HEK293 (cell line): ENCODE measurements around the gene PTH2.

ENCODE experiments used
- GLI4 ChIP-seq: fragments of 450-650 bp; formaldehyde crosslinking; IDR thresholded peaks from 2 replicates; pipeline ENCODE4 v1.5.1; 2016; ENCODE audit warnings: missing biosample characterization, missing genetic modification characterization
- GLIS2 ChIP-seq: fragments of 450-650 bp; formaldehyde crosslinking; IDR thresholded peaks from 2 replicates; pipeline ENCODE4 v1.5.1; 2016; ENCODE audit warnings: missing biosample characterization, missing genetic modification characterization
- IKZF3 ChIP-seq: fragments of 450-650 bp; IDR thresholded peaks from 2 replicates; pipeline ENCODE4 v1.5.0; 2018; ENCODE audit warnings: missing biosample characterization, mild to moderate bottlenecking, missing genetic modification characterization, moderate library complexity
- SP3 ChIP-seq: fragments of 450-650 bp; formaldehyde crosslinking; IDR thresholded peaks from 2 replicates; pipeline ENCODE4 v1.5.1; 2016; ENCODE audit warnings: missing biosample characterization, missing genetic modification characterization
- SP7 ChIP-seq: fragments of 450-650 bp; formaldehyde crosslinking; IDR thresholded peaks from 2 replicates; pipeline ENCODE4 v1.5.1; 2016; ENCODE audit warnings: missing biosample characterization, missing genetic modification characterization
- ZBTB26 ChIP-seq: fragments of 450-650 bp; formaldehyde crosslinking; optimal IDR thresholded peaks from 2 replicates; pipeline ENCODE3; 2016; ENCODE audit warnings: missing biosample characterization, mild to moderate bottlenecking, missing genetic modification characterization
- ZEB2 ChIP-seq: fragments of 450-650 bp; formaldehyde crosslinking; IDR thresholded peaks from 2 replicates; pipeline ENCODE4 v1.5.1; 2016; ENCODE audit warnings: missing biosample characterization, missing genetic modification characterization
- ZFP41 ChIP-seq: fragments of 450-650 bp; formaldehyde crosslinking; IDR thresholded peaks from 2 replicates; pipeline ENCODE4 v1.5.1; 2016; ENCODE audit warnings: missing biosample characterization, missing genetic modification characterization, borderline replicate concordance
- ZNF157 ChIP-seq: fragments of 450-650 bp; formaldehyde crosslinking; IDR thresholded peaks from 2 replicates; pipeline ENCODE4 v1.5.1; 2016; ENCODE audit warnings: missing biosample characterization, missing genetic modification characterization
- ZNF174 ChIP-seq: fragments of 450-650 bp; formaldehyde crosslinking; IDR thresholded peaks from 2 replicates; pipeline ENCODE4 v1.5.0; 2017; ENCODE audit warnings: missing biosample characterization, mild to moderate bottlenecking, missing genetic modification characterization
- ZNF2 ChIP-seq: fragments of 450-650 bp; formaldehyde crosslinking; IDR thresholded peaks from 2 replicates; pipeline ENCODE4 v1.5.1; 2016; ENCODE audit warnings: missing biosample characterization, missing genetic modification characterization
- ZNF274 ChIP-seq, 2 experiments: fragments of 200-500 bp in 1 of 2; fragments of 450-650 bp in 1 of 2; sonication (Bioruptor generic) in 1 of 2; formaldehyde crosslinking in 1 of 2; IDR thresholded peaks; 2 replicates each; pipeline versions ENCODE4 v1.5.1 to v1.6.1; 2014 to 2016; ENCODE audit warnings: borderline replicate concordance in 1 of 2, inconsistent platforms in 1 of 2, low read length in 1 of 2, missing biosample characterization in 1 of 2, missing genetic modification characterization in 1 of 2
- ZNF37A ChIP-seq: fragments of 450-650 bp; IDR thresholded peaks from 2 replicates; pipeline ENCODE4 v1.5.1; 2018; ENCODE audit warnings: missing biosample characterization, missing genetic modification characterization
- ZNF394 ChIP-seq: fragments of 450-650 bp; formaldehyde crosslinking; IDR thresholded peaks from 2 replicates; pipeline ENCODE4 v1.5.1; 2016; ENCODE audit warnings: missing biosample characterization, missing genetic modification characterization, mild to moderate bottlenecking, moderate library complexity, borderline replicate concordance
- ZNF488 ChIP-seq: fragments of 450-650 bp; formaldehyde crosslinking; IDR thresholded peaks from 2 replicates; pipeline ENCODE4 v1.5.1; 2016; ENCODE audit warnings: missing biosample characterization, missing genetic modification characterization
- ZNF514 ChIP-seq: fragments of 450-650 bp; formaldehyde crosslinking; IDR thresholded peaks from 2 replicates; pipeline ENCODE4 v1.5.1; 2016; ENCODE audit warnings: missing biosample characterization, missing genetic modification characterization
- ZNF529 ChIP-seq: fragments of 450-650 bp; formaldehyde crosslinking; IDR thresholded peaks from 2 replicates; pipeline ENCODE4 v1.5.1; 2017; ENCODE audit warnings: missing genetic modification characterization, missing biosample characterization; ENCODE audit not compliant: insufficient replicate concordance
- ZNF600 ChIP-seq: fragments of 450-650 bp; formaldehyde crosslinking; IDR thresholded peaks from 2 replicates; pipeline ENCODE4 v1.5.1; 2016; ENCODE audit warnings: missing biosample characterization, missing genetic modification characterization
- ZNF621 ChIP-seq: fragments of 450-650 bp; formaldehyde crosslinking; IDR thresholded peaks from 2 replicates; pipeline ENCODE4 v1.5.1; 2017; ENCODE audit warnings: missing biosample characterization, missing genetic modification characterization
- ZNF629 ChIP-seq: fragments of 450-650 bp; formaldehyde crosslinking; IDR thresholded peaks from 2 replicates; pipeline ENCODE4 v1.5.1; 2017; ENCODE audit warnings: missing biosample characterization, missing genetic modification characterization
- ZNF660 ChIP-seq: fragments of 450-650 bp; IDR thresholded peaks from 2 replicates; pipeline ENCODE4 v1.5.1; 2018; ENCODE audit warnings: missing biosample characterization, mild to moderate bottlenecking, missing genetic modification characterization
- ZXDB ChIP-seq: fragments of 450-650 bp; formaldehyde crosslinking; IDR thresholded peaks from 2 replicates; pipeline ENCODE4 v1.5.1; 2016; ENCODE audit warnings: missing biosample characterization, missing genetic modification characterization
- TF ChIP-seq, protein P1 (sequence below): fragments of 450-650 bp; formaldehyde crosslinking; IDR thresholded peaks from 2 replicates; pipeline ENCODE4 v1.5.1; 2016; ENCODE audit warnings: missing biosample characterization, missing genetic modification characterization, low read depth
- TF ChIP-seq, protein P2 (sequence below): fragments of 450-650 bp; formaldehyde crosslinking; IDR thresholded peaks from 2 replicates; pipeline ENCODE4 v1.5.1; 2016; ENCODE audit warnings: missing biosample characterization, missing genetic modification characterization, borderline replicate concordance
- TF ChIP-seq, protein P3 (sequence below): fragments of 450-650 bp; formaldehyde crosslinking; IDR thresholded peaks from 2 replicates; pipeline ENCODE4 v1.5.1; 2016; ENCODE audit warnings: missing biosample characterization, missing genetic modification characterization
- TF ChIP-seq, protein P4 (sequence below): fragments of 450-650 bp; formaldehyde crosslinking; IDR thresholded peaks from 2 replicates; pipeline ENCODE4 v1.5.1; 2016; ENCODE audit warnings: missing biosample characterization, missing genetic modification characterization
- TF ChIP-seq, protein P5 (sequence below): fragments of 450-650 bp; formaldehyde crosslinking; IDR thresholded peaks from 2 replicates; pipeline ENCODE4 v1.5.1; 2016; ENCODE audit warnings: missing biosample characterization, missing genetic modification characterization

The PTH2 gene

GRCh38 chr19:49391581-49392399, 31.5 kb downstream of the PTH2 start (continued):
- peak; percentile 37; the same call in 1 of the 2 replicates for TF ChIP-seq IKZF3
- TF ChIP-seq ZNF514 (tag by site-specific recombination) = no peak
- TF ChIP-seq ZNF600 (tag by site-specific recombination) = no peak
- TF ChIP-seq ZEB2 (tag by site-specific recombination) = no peak
- no peak for TF ChIP-seq ZNF629 (tag by site-specific recombination)
- TF ChIP-seq, protein P1, sequence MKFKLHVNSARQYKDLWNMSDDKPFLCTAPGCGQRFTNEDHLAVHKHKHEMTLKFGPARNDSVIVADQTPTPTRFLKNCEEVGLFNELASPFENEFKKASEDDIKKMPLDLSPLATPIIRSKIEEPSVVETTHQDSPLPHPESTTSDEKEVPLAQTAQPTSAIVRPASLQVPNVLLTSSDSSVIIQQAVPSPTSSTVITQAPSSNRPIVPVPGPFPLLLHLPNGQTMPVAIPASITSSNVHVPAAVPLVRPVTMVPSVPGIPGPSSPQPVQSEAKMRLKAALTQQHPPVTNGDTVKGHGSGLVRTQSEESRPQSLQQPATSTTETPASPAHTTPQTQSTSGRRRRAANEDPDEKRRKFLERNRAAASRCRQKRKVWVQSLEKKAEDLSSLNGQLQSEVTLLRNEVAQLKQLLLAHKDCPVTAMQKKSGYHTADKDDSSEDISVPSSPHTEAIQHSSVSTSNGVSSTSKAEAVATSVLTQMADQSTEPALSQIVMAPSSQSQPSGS = no peak
- TF ChIP-seq ZNF274 (IDR thresholded peaks at IDR 0.05; ENCODE audit: low read length) = no peak
- no peak for TF ChIP-seq ZNF274 (tag by site-specific recombination; IDR thresholded peaks at IDR 0.05; ENCODE audit: borderline replicate concordance)
- peak; percentile 44; the same call in 1 of the 2 replicates for TF ChIP-seq ZNF660
- TF ChIP-seq, protein P2, sequence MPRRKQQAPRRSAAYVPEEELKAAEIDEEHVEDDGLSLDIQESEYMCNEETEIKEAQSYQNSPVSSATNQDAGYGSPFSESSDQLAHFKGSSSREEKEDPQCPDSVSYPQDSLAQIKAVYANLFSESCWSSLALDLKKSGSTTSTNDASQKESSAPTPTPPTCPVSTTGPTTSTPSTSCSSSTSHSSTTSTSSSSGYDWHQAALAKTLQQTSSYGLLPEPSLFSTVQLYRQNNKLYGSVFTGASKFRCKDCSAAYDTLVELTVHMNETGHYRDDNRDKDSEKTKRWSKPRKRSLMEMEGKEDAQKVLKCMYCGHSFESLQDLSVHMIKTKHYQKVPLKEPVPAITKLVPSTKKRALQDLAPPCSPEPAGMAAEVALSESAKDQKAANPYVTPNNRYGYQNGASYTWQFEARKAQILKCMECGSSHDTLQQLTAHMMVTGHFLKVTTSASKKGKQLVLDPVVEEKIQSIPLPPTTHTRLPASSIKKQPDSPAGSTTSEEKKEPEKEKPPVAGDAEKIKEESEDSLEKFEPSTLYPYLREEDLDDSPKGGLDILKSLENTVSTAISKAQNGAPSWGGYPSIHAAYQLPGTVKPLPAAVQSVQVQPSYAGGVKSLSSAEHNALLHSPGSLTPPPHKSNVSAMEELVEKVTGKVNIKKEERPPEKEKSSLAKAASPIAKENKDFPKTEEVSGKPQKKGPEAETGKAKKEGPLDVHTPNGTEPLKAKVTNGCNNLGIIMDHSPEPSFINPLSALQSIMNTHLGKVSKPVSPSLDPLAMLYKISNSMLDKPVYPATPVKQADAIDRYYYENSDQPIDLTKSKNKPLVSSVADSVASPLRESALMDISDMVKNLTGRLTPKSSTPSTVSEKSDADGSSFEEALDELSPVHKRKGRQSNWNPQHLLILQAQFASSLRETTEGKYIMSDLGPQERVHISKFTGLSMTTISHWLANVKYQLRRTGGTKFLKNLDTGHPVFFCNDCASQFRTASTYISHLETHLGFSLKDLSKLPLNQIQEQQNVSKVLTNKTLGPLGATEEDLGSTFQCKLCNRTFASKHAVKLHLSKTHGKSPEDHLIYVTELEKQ = no peak
- TF ChIP-seq, protein P3, sequence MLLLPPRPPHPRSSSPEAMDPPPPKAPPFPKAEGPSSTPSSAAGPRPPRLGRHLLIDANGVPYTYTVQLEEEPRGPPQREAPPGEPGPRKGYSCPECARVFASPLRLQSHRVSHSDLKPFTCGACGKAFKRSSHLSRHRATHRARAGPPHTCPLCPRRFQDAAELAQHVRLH (tag by site-specific recombination) = peak; percentile 31; the same call in 1 of the 2 replicates
- TF ChIP-seq ZNF157 (tag by site-specific recombination) = no peak
- no peak for TF ChIP-seq ZNF529
- TF ChIP-seq ZNF174 (tag by site-specific recombination) = no peak
- TF ChIP-seq, protein P4, sequence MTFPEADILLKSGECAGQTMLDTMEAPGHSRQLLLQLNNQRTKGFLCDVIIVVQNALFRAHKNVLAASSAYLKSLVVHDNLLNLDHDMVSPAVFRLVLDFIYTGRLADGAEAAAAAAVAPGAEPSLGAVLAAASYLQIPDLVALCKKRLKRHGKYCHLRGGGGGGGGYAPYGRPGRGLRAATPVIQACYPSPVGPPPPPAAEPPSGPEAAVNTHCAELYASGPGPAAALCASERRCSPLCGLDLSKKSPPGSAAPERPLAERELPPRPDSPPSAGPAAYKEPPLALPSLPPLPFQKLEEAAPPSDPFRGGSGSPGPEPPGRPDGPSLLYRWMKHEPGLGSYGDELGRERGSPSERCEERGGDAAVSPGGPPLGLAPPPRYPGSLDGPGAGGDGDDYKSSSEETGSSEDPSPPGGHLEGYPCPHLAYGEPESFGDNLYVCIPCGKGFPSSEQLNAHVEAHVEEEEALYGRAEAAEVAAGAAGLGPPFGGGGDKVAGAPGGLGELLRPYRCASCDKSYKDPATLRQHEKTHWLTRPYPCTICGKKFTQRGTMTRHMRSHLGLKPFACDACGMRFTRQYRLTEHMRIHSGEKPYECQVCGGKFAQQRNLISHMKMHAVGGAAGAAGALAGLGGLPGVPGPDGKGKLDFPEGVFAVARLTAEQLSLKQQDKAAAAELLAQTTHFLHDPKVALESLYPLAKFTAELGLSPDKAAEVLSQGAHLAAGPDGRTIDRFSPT (tag by site-specific recombination) = no peak
- TF ChIP-seq ZNF394 (tag by site-specific recombination) = peak; percentile 14; the same call in 1 of the 2 replicates
- peak; percentile 41 for TF ChIP-seq SP3 (tag by site-specific recombination)
- TF ChIP-seq GLIS2 = no peak
- TF ChIP-seq GLI4 = no peak; the same call in 1 of the 2 replicates
- TF ChIP-seq ZBTB26 (tag by site-specific recombination) = no peak
- no peak for TF ChIP-seq ZNF488 (tag by site-specific recombination)
- no peak for TF ChIP-seq ZNF37A (tag by site-specific recombination)
- TF ChIP-seq ZXDB = no peak
- TF ChIP-seq ZNF621 = no peak
- TF ChIP-seq, protein P5, sequence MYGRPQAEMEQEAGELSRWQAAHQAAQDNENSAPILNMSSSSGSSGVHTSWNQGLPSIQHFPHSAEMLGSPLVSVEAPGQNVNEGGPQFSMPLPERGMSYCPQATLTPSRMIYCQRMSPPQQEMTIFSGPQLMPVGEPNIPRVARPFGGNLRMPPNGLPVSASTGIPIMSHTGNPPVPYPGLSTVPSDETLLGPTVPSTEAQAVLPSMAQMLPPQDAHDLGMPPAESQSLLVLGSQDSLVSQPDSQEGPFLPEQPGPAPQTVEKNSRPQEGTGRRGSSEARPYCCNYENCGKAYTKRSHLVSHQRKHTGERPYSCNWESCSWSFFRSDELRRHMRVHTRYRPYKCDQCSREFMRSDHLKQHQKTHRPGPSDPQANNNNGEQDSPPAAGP (tag by site-specific recombination) = no peak
- peak; percentile 75 for TF ChIP-seq ZNF2
- no peak for TF ChIP-seq ZFP41 (tag by site-specific recombination)
- TF ChIP-seq SP7 = peak; percentile 26; the same call in 1 of the 2 replicates
